Naive thymus-derived CD4-positive, alpha-beta T cell (primary cell): ENCODE results near the gene DOK1. TPM values are rescaled to one million over a fixed set of nuclear protein-coding genes. Genes with fewer than 3 reads are reported as not detected.

ENCODE experiments used
- ATAC-seq: fragments of 150-1000 bp; cut with Tn5 transposase; 2 replicates; pipeline ENCODE4 v1.10.0; 2021; ENCODE audit warnings: mild to moderate bottlenecking, moderate library complexity
- CTCF ChIA-PET: fragments of 350-600 bp; sonication (Branson Sonifier 250); formaldehyde crosslinking; loops from one replicate; lab custom pipeline; 2021; ENCODE audit warnings: antibody characterized with exemption; lab: Charles Lee
- POLR2A ChIA-PET: fragments of 350-600 bp; sonication (Branson Sonifier 250); formaldehyde crosslinking; loops from one replicate; lab custom pipeline; 2021; ENCODE audit warnings: antibody characterized with exemption, inconsistent platforms; lab: Charles Lee
- DNase-seq, 9 donors: peaks; one replicate each; pipeline versions ENCODE4 v3.0.0 to v3.0.0-alpha.2; 2020 to 2022; ENCODE audit warnings: mixed read lengths in 1 of 9
- H3K27ac ChIP-seq: one replicate; pipeline ENCODE4 v1.7.0; 2013; ENCODE audit warnings: mild to moderate bottlenecking, low read depth, low read length, moderate library complexity
- H3K27me3 ChIP-seq, 2 donors: one replicate each; pipeline ENCODE4 v1.7.0; 2013; ENCODE audit warnings: low read length in 2 of 2, mild to moderate bottlenecking in 2 of 2, moderate library complexity in 2 of 2; ENCODE audit not compliant: control insufficient read depth in 2 of 2, insufficient read depth in 2 of 2
- H3K36me3 ChIP-seq, 3 experiments: 1 replicate in 2 of 3; 2 replicates in 1 of 3; pipeline ENCODE4 v1.7.0; 2013; ENCODE audit warnings: low read length in 3 of 3, mild to moderate bottlenecking in 3 of 3, moderate library complexity in 1 of 3; ENCODE audit not compliant: insufficient read depth in 3 of 3, control insufficient read depth in 2 of 3
- H3K4me1 ChIP-seq, 2 donors: one replicate each; pipeline ENCODE4 v1.7.0; 2013; ENCODE audit warnings: low read length in 2 of 2, mild to moderate bottlenecking in 2 of 2, moderate library complexity in 1 of 2; ENCODE audit not compliant: control insufficient read depth in 2 of 2, insufficient read depth in 2 of 2
- H3K4me3 ChIP-seq: 2 replicates; pipeline ENCODE4 v1.7.0; 2013; ENCODE audit warnings: mild to moderate bottlenecking, low read length
- H3K9me3 ChIP-seq, 3 experiments: 1 replicate in 2 of 3; 2 replicates in 1 of 3; pipeline ENCODE4 v1.7.0; 2013; ENCODE audit warnings: low read length in 3 of 3; ENCODE audit not compliant: control insufficient read depth in 2 of 3
- H3K27ac Mint-ChIP-seq, 9 donors: one replicate each; pipeline ENCODE4 v1.8.0; 2020 to 2022; ENCODE audit warnings: mixed read lengths in 9 of 9, mild to moderate bottlenecking in 8 of 9, moderate library complexity in 5 of 9, inconsistent platforms in 2 of 9
- H3K27me3 Mint-ChIP-seq, 5 donors: one replicate each; pipeline ENCODE4 v1.8.0; 2021 to 2022; ENCODE audit warnings: mixed read lengths in 5 of 5, mild to moderate bottlenecking in 1 of 5
- H3K36me3 Mint-ChIP-seq, 5 donors: one replicate each; pipeline ENCODE4 v1.8.0; 2020 to 2022; ENCODE audit warnings: mixed read lengths in 5 of 5, mild to moderate bottlenecking in 3 of 5, inconsistent platforms in 1 of 5
- H3K4me1 Mint-ChIP-seq, 7 donors: one replicate each; pipeline ENCODE4 v1.8.0; 2020 to 2022; ENCODE audit warnings: mixed read lengths in 7 of 7, mild to moderate bottlenecking in 3 of 7, inconsistent platforms in 1 of 7
- H3K4me3 Mint-ChIP-seq, 10 donors: one replicate each; pipeline ENCODE4 v1.8.0; 2020 to 2022; ENCODE audit warnings: mild to moderate bottlenecking in 10 of 10, mixed read lengths in 10 of 10, moderate library complexity in 6 of 10, inconsistent platforms in 2 of 10
- H3K9me3 Mint-ChIP-seq, 11 donors: one replicate each; pipeline ENCODE4 v1.8.0; 2020 to 2022; ENCODE audit warnings: mixed read lengths in 11 of 11, mild to moderate bottlenecking in 4 of 11, inconsistent platforms in 1 of 11, moderate library complexity in 1 of 11
- intact Hi-C, 2 donors: fragments of 100-400 bp; cut with micrococcal nuclease; formaldehyde crosslinking; loops; one replicate each; pipeline ENCODE4 v1.15.1; 2023
- polyA plus RNA-seq, 2 donors: library from polyadenylated mRNA; unstranded; fragments of 300-500 nt; fragmentation: Illumina TruSeq; gene quantifications; one replicate each; pipeline ENCODE4 v1.2.3, GENCODE V29; 2021
- total RNA-seq, 6 experiments: library from RNA in 5 of 6; stranded (reverse) in 5 of 6; gene quantifications; 1 replicate in 5 of 6; 2 replicates in 1 of 6; pipeline ENCODE4 v1.2.3 and lab custom pipeline; 2021 to 2026

Gene DOK1
- total and polyA plus RNA-seq, 7 experiments from 2014 or later, result 7.0 to 39.5 (median 24.2) TPM

DNA sequence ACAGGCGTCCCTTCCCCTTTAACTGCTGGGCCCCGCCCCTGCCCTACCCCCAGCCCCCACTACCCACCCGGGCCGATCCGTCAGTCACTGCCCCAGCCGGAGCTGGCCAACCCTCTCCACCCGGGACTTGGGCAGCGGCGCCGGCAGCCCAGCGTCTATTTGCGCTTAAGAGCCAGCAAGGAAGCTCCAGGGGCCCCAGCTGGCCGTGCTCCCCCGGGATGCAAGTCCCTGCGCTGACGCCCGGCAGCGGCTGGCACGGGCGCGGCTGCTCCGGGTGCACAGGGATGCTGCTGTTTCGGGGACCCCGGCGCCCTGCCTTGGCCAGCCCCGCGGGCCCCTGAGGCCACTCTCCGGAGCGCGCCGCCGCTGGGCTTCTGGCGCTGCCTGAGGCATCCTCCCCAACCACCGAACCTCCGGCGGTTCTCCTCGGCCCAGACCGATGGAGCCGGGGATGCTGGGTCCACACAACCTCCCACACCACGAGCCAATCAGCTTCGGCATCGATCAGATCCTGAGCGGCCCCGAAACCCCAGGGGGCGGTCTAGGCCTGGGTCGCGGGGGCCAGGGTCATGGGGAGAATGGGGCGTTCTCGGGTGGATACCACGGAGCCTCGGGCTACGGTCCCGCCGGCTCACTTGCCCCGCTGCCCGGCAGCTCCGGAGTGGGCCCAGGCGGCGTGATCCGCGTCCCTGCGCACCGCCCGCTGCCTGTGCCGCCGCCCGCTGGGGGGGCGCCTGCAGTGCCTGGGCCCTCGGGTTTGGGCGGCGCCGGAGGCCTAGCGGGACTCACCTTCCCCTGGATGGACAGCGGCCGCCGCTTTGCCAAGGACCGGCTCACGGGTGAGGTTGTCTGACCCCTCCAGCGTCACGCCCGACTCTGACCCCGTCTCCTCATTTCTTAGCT, 39.9 kb upstream of the DOK1 start, which contains the start of gene TLX2:
Gene TLX2, plus strand, starts transcription at position 83 of the 903 bp plus-strand sequence. Its CDS starts 357 bp downstream, at position 440.
- H3K27me3 Mint-ChIP-seq, result peaks cover 56 to 83% (median 68%) of the 10 kb centered on the region in 5 donors
- peak within 1 kb of the TSS; percentile 66 to 87 (median 76) for H3K4me3 Mint-ChIP-seq
- peaks cover 9 to 33% (median 20%) of the 10 kb centered on the region in 7 donors for H3K4me1 Mint-ChIP-seq
- peaks cover 10 to 32% of the 10 kb centered on the region in 2 donors for H3K4me1 ChIP-seq
- H3K9me3 ChIP-seq, result no peaks in the 10 kb centered on the region
- peak within 1 kb of the TSS in 1 of 9 donors; percentile 65 for H3K27ac Mint-ChIP-seq
- H3K27me3 ChIP-seq, result peaks cover 12 to 42% of the 10 kb centered on the region in 2 donors
- H3K36me3 Mint-ChIP-seq, result peaks cover 0 to 11% (median 0%) of the 10 kb centered on the region in 5 donors
- no peaks in the 10 kb centered on the region for H3K36me3 ChIP-seq
- ChIA-PET POLR2A (interaction anchor here (0.7 to 2.0 kb wide), 4 partner anchors 12 to 316 kb away, joined by 4 to 8 read pairs (median 7); partner anchors contain the start of genes AUP1, DQX1, HTRA2 and MTHFD2), CTCF (no interaction called here)
- intact Hi-C loops, result loop anchor here in 1 of 2 donors (2.0 kb wide), 1 partner anchor 16 kb away; the partner anchor contains the start of gene LBX2
- ATAC-seq (no peak), DNase-seq (peak in 1 of 9 donors; percentile 37)
- peaks cover 0 to 6% (median 0%) of the 10 kb centered on the region in 11 donors for H3K9me3 Mint-ChIP-seq
- peak within 1 kb of the TSS; percentile 28 for H3K4me3 ChIP-seq
- H3K27ac ChIP-seq, result no peak within 1 kb of the TSS

- H3K27me3 Mint-ChIP-seq, result peaks cover 64 to 86% (median 73%) of the 10 kb centered on the region in 5 donors
- Histone ChIP-seq H3K27ac (no peak overlapping the region), H3K9me3 (no peaks in the 10 kb centered on the region), H3K36me3 (no peaks in the 10 kb centered on the region), H3K4me3 (peak overlapping the region; percentile 28), H3K27me3 (peaks cover 12 to 42% of the 10 kb centered on the region in 2 donors), H3K4me1 (peaks cover 10 to 32% of the 10 kb centered on the region in 2 donors)
- ChIA-PET POLR2A (interaction anchor here (1.7 to 1.8 kb wide), 2 partner anchors 11 to 14 kb away, joined by 8 read pairs; partner anchors contain the start of genes AUP1, DQX1 and HTRA2), CTCF (no interaction called here)
- H3K4me1 Mint-ChIP-seq, result peaks cover 9 to 28% (median 20%) of the 10 kb centered on the region in 7 donors
- intact Hi-C loops, result loop anchor here in 1 of 2 donors (2.0 kb wide), 1 partner anchor 17 kb away; the partner anchor contains the start of gene LBX2
- peak overlapping the region; percentile 66 to 87 (median 76) for H3K4me3 Mint-ChIP-seq
- H3K36me3 Mint-ChIP-seq, result peaks cover 0 to 13% (median 4%) of the 10 kb centered on the region in 5 donors
- no peak for ATAC-seq
- DNase-seq, result peak in 1 of 9 donors; percentile 30
- peaks cover 0 to 6% (median 0%) of the 10 kb centered on the region in 11 donors for H3K9me3 Mint-ChIP-seq
- H3K27ac Mint-ChIP-seq, result peak overlapping the region in 1 of 9 donors; percentile 65
Observed at GRCh38 chr2:74515271-74515980, 39.1 kb upstream of the DOK1 start.

GRCh38 chr2:74515981-74516633, 38.4 kb upstream of the DOK1 start:
- no peaks in the 10 kb centered on the region for H3K36me3 ChIP-seq
- H3K9me3 ChIP-seq, result no peaks in the 10 kb centered on the region
- CTCF ChIA-PET, result interaction anchor here (0.6 kb wide), 1 partner anchor 77 kb away, joined by 3 read pairs; no protein-coding TSS in a partner anchor
- Mint-ChIP-seq H3K36me3 (peaks cover 0 to 13% (median 4%) of the 10 kb centered on the region in 5 donors), H3K4me1 (peaks cover 9 to 25% (median 20%) of the 10 kb centered on the region in 7 donors), H3K4me3 (peak overlapping the region; percentile 66 to 87 (median 80)), H3K27me3 (peaks cover 69 to 83% (median 79%) of the 10 kb centered on the region in 5 donors), H3K27ac (peak overlapping the region in 1 of 9 donors; percentile 72), H3K9me3 (peaks cover 0 to 6% (median 0%) of the 10 kb centered on the region in 11 donors)
- H3K4me1 ChIP-seq, result peaks cover 10 to 32% of the 10 kb centered on the region in 2 donors
- H3K4me3 ChIP-seq, result peak overlapping the region; percentile 28
- peaks cover 12 to 42% of the 10 kb centered on the region in 2 donors for H3K27me3 ChIP-seq
- no peak overlapping the region for H3K27ac ChIP-seq
- peak; percentile 85 for ATAC-seq
- DNase-seq, result peak; percentile 55 to 80 (median 71)
- intact Hi-C loops, result loop anchor here (1.0 to 2.0 kb wide), 3 partner anchors 9 to 17 kb away; partner anchors contain the start of genes AUP1 (in 2 of the 2), HTRA2 (in 2 of the 2), LBX2 (in 1 of the 2) and PCGF1 (in 1 of the 2)
- POLR2A ChIA-PET, result interaction anchor here (1.0 to 1.1 kb wide), 2 partner anchors 15 to 23 kb away, joined by 3 read pairs; no protein-coding TSS in a partner anchor

DNA sequence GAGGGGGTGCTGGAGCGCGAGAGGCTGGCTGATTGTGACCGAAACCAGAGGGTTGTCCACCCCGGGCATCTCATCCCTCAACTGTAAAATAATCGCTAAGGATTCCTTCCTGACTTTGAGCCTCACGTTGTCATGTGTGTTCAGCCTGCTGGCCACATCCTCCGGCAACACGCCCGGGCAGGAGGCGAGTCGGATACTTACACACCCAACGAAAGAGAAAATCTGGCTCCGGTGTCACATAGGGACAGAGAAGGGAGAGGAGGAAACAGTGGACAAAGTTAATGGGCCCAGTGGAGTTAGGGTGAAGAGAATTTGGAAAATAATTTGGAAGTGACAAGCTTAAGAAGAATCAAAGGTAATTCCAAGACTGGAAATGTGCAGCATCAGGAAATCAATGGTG, 37.9 kb upstream of the DOK1 start:
- H3K27me3 Mint-ChIP-seq, result peaks cover 65 to 81% (median 76%) of the 10 kb centered on the region in 5 donors
- ChIA-PET CTCF (interaction anchor here (0.6 kb wide), 1 partner anchor 77 kb away, joined by 3 read pairs; no protein-coding TSS in a partner anchor), POLR2A (interaction anchor here (0.7 to 1.1 kb wide), 3 partner anchors 15 to 452 kb away, joined by 3 read pairs; no protein-coding TSS in a partner anchor)
- H3K27ac Mint-ChIP-seq, result peak overlapping the region in 2 of 9 donors; percentile 36 to 72
- DNase-seq (no peak), ATAC-seq (no peak)
- Histone ChIP-seq H3K27ac (no peak overlapping the region), H3K9me3 (no peaks in the 10 kb centered on the region), H3K4me1 (peaks cover 10 to 32% of the 10 kb centered on the region in 2 donors), H3K27me3 (peaks cover 12 to 42% of the 10 kb centered on the region in 2 donors), H3K4me3 (peak overlapping the region; percentile 28), H3K36me3 (no peaks in the 10 kb centered on the region)
- peaks cover 0 to 6% (median 0%) of the 10 kb centered on the region in 11 donors for H3K9me3 Mint-ChIP-seq
- peaks cover 9 to 25% (median 19%) of the 10 kb centered on the region in 7 donors for H3K4me1 Mint-ChIP-seq
- peak overlapping the region; percentile 66 to 87 (median 80) for H3K4me3 Mint-ChIP-seq
- H3K36me3 Mint-ChIP-seq, result peaks cover 0 to 13% (median 4%) of the 10 kb centered on the region in 5 donors
- intact Hi-C loops, result loop anchor here (1.0 kb wide), 2 partner anchors 9 to 13 kb away; partner anchors contain the start of genes AUP1 (in 2 of the 2), HTRA2 (in 2 of the 2) and PCGF1 (in 1 of the 2)

GRCh38 chr2:74522516-74522915, 32.0 kb upstream of the DOK1 start:
- H3K4me3 ChIP-seq, result no peak overlapping the region
- H3K9me3 Mint-ChIP-seq, result peaks cover 0 to 2% (median 0%) of the 10 kb centered on the region in 11 donors
- no peak overlapping the region for H3K4me3 Mint-ChIP-seq
- peaks cover 0 to 14% (median 6%) of the 10 kb centered on the region in 3 experiments for H3K36me3 ChIP-seq
- CTCF ChIA-PET, result interaction anchor here (0.7 kb wide), 1 partner anchor 143 kb away, joined by 3 read pairs; no protein-coding TSS in a partner anchor
- peaks cover 5 to 9% of the 10 kb centered on the region in 2 donors for H3K27me3 ChIP-seq
- H3K4me1 ChIP-seq, result no peaks in the 10 kb centered on the region
- H3K9me3 ChIP-seq, result no peaks in the 10 kb centered on the region
- peaks cover 36 to 39% (median 38%) of the 10 kb centered on the region in 5 donors for H3K27me3 Mint-ChIP-seq
- H3K27ac Mint-ChIP-seq, result no peak overlapping the region
- DNase-seq, result no peak
- peaks cover 8 to 23% (median 20%) of the 10 kb centered on the region in 5 donors for H3K36me3 Mint-ChIP-seq
- POLR2A ChIA-PET, result interaction anchor here (0.7 to 2.3 kb wide), 3 partner anchors 9 to 15 kb away, joined by 3 to 7 read pairs (median 4); partner anchors contain the start of gene PCGF1
- H3K4me1 Mint-ChIP-seq, result peaks cover 0 to 17% (median 12%) of the 10 kb centered on the region in 7 donors
- H3K27ac ChIP-seq, result no peak overlapping the region
- no peak for ATAC-seq
- intact Hi-C loops, result no loop called here
